Activated naive CD8-positive, alpha-beta T cell treated with anti-CD3 and anti-CD28 coated beads, Interleukin-2, amount 10 ng/mL, durations not matched to agents 7 days and 5 days (primary cell): ENCODE measurements around the gene PRICKLE2. TPM values are rescaled to one million over a fixed set of nuclear protein-coding genes. Genes with fewer than 3 reads are reported as not detected.

Source experiments
- ATAC-seq: fragments of 150-1000 bp; cut with Tn5 transposase; one replicate; pipeline ENCODE4 v1.10.0; 2021; ENCODE audit warnings: low read depth, moderate library complexity
- POLR2A ChIA-PET: fragments of 350-600 bp; sonication (Branson Sonifier 250); formaldehyde crosslinking; loops from one replicate; lab custom pipeline; 2021; ENCODE audit warnings: antibody characterized with exemption; lab: Charles Lee
- DNase-seq: peaks from one replicate; pipeline ENCODE4 v3.0.0; 2021
- H3K27ac Mint-ChIP-seq: one replicate; pipeline ENCODE4 v1.8.0; 2022; ENCODE audit warnings: mild to moderate bottlenecking, mixed read lengths
- H3K27me3 Mint-ChIP-seq: one replicate; pipeline ENCODE4 v1.8.0; 2022; ENCODE audit warnings: mild to moderate bottlenecking, moderate library complexity, mixed read lengths
- H3K36me3 Mint-ChIP-seq: one replicate; pipeline ENCODE4 v1.8.0; 2021; ENCODE audit warnings: mild to moderate bottlenecking, mixed read lengths
- H3K4me1 Mint-ChIP-seq: one replicate; pipeline ENCODE4 v1.8.0; 2021; ENCODE audit warnings: mixed read lengths
- H3K4me3 Mint-ChIP-seq: one replicate; pipeline ENCODE4 v1.8.0; 2022; ENCODE audit warnings: mild to moderate bottlenecking, moderate library complexity, mixed read lengths
- H3K9me3 Mint-ChIP-seq: one replicate; pipeline ENCODE4 v1.8.0; 2021; ENCODE audit warnings: mixed read lengths
- total RNA-seq, 2 experiments: library from RNA; stranded (reverse); gene quantifications; one replicate each; pipeline ENCODE4 v1.2.3, GENCODE V29; 2021

PRICKLE2 gene
- total RNA-seq, 2 experiments from 2014 or later = not detected

DNA sequence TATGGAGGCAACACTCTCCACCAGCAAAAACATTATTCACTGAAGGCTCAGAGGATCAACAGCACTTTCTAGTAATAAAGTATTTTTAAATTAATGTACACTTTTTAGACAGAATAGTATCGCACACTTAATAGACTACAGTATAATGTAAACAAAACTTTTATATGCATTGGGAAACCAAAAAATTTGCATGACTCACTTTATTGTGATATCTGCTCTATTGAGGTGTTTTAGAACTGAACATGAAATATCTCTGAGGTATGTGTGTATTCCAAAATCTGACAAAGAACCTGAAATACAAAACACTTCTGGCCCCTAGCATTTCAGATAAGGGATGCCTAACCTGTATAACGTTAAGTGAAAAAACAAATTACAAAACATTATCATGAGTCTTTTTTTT lies 99.7 kb downstream of the PRICKLE2 start:
- ATAC-seq (no peak), DNase-seq (no peak)
- Mint-ChIP-seq H3K36me3 (no peaks in the 10 kb centered on the region), H3K4me1 (no peaks in the 10 kb centered on the region), H3K9me3 (no peaks in the 10 kb centered on the region), H3K27me3 (peaks cover 6% of the 10 kb centered on the region), H3K27ac (no peak overlapping the region), H3K4me3 (no peak overlapping the region)
- POLR2A ChIA-PET = no interaction called here

GRCh38 chr3:64123931-64124330 lies 101.3 kb downstream of the PRICKLE2 start:
- Mint-ChIP-seq H3K4me1 (no peaks in the 10 kb centered on the region), H3K4me3 (no peak overlapping the region), H3K36me3 (no peaks in the 10 kb centered on the region), H3K27ac (no peak overlapping the region), H3K27me3 (peaks cover 6% of the 10 kb centered on the region), H3K9me3 (no peaks in the 10 kb centered on the region)
- POLR2A ChIA-PET = no interaction called here
- ATAC-seq (no peak), DNase-seq (no peak)

GRCh38 chr3:64122476-64122875 lies 102.8 kb downstream of the PRICKLE2 start:
- Mint-ChIP-seq H3K4me1 (no peaks in the 10 kb centered on the region), H3K36me3 (no peaks in the 10 kb centered on the region), H3K27ac (no peak overlapping the region), H3K9me3 (no peaks in the 10 kb centered on the region), H3K27me3 (peaks cover 7% of the 10 kb centered on the region), H3K4me3 (no peak overlapping the region)
- POLR2A ChIA-PET = no interaction called here
- ATAC-seq = no peak
- DNase-seq = no peak

- Mint-ChIP-seq H3K9me3 (no peaks in the 10 kb centered on the region), H3K4me3 (no peak overlapping the region), H3K27me3 (peaks cover 7% of the 10 kb centered on the region), H3K4me1 (no peaks in the 10 kb centered on the region), H3K36me3 (no peaks in the 10 kb centered on the region), H3K27ac (no peak overlapping the region)
- DNase-seq (no peak), ATAC-seq (no peak)
- POLR2A ChIA-PET = no interaction called here
Measured at GRCh38 chr3:64121750-64122311, 103.4 kb downstream of the PRICKLE2 start.

GRCh38 chr3:64120876-64121275 lies 104.4 kb downstream of the PRICKLE2 start:
- Mint-ChIP-seq H3K9me3 (no peaks in the 10 kb centered on the region), H3K27ac (no peak overlapping the region), H3K4me3 (no peak overlapping the region), H3K36me3 (no peaks in the 10 kb centered on the region), H3K4me1 (no peaks in the 10 kb centered on the region), H3K27me3 (peaks cover 10% of the 10 kb centered on the region)
- POLR2A ChIA-PET = no interaction called here
- no peak for DNase-seq
- ATAC-seq = no peak

DNA sequence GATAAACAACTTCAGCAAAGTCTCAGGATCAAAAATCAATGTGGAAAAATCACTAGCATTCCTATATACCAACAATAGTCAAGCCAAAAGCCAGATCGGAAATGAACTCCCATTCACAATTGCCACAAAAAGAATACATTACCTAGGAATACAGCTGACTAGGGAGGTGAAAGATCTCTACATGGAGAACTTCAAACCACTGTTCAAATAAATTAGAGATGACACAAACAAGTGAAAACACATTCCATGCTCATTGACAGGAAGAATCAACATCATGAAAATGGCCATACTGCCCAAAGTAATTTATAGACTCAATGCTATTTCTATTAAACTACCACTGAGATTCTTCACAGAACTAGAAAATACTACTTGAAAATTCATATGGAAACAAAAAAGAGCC lies 107.8 kb downstream of the PRICKLE2 start:
- H3K36me3 Mint-ChIP-seq = no peaks in the 10 kb centered on the region
- H3K4me3 Mint-ChIP-seq = no peak overlapping the region
- H3K9me3 Mint-ChIP-seq = no peaks in the 10 kb centered on the region
- ATAC-seq (no peak), DNase-seq (no peak)
- H3K27ac Mint-ChIP-seq = no peak overlapping the region
- H3K27me3 Mint-ChIP-seq = peaks cover 12% of the 10 kb centered on the region
- no peaks in the 10 kb centered on the region for H3K4me1 Mint-ChIP-seq
- POLR2A ChIA-PET = no interaction called here

DNA sequence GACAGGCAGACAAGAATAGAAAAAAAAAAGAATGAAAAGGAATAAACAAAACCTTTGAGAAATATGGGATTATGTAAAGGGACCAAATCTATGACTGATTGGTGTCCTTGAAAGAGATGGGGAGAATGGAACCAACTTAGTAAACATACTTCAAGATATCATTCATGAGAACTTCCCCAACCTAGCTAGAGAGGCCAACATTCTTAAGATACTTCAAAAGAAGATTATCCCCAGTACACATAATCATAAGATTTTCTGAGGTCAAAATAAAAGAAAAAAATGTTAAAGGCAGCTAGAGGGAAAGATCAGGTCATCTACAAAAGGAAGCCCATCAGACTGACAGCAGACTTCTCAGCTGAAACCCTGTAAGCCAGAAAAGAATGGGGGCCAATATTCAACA lies 110.6 kb downstream of the PRICKLE2 start:
- H3K27me3 Mint-ChIP-seq = peaks cover 8% of the 10 kb centered on the region
- ATAC-seq = no peak
- POLR2A ChIA-PET = no interaction called here
- DNase-seq = no peak
- H3K9me3 Mint-ChIP-seq = no peaks in the 10 kb centered on the region
- no peaks in the 10 kb centered on the region for H3K4me1 Mint-ChIP-seq
- no peak overlapping the region for H3K27ac Mint-ChIP-seq
- H3K4me3 Mint-ChIP-seq = no peak overlapping the region
- no peaks in the 10 kb centered on the region for H3K36me3 Mint-ChIP-seq

- DNase-seq (no peak), ATAC-seq (no peak)
- H3K36me3 Mint-ChIP-seq = no peaks in the 10 kb centered on the region
- no peak overlapping the region for H3K4me3 Mint-ChIP-seq
- H3K9me3 Mint-ChIP-seq = no peaks in the 10 kb centered on the region
- no peak overlapping the region for H3K27ac Mint-ChIP-seq
- H3K27me3 Mint-ChIP-seq = peaks cover 5% of the 10 kb centered on the region
- POLR2A ChIA-PET = no interaction called here
- H3K4me1 Mint-ChIP-seq = no peaks in the 10 kb centered on the region
Measured at GRCh38 chr3:64111872-64112271, 113.4 kb downstream of the PRICKLE2 start.

- Mint-ChIP-seq H3K36me3 (no peaks in the 10 kb centered on the region), H3K27ac (no peak overlapping the region), H3K27me3 (peaks cover 2% of the 10 kb centered on the region), H3K4me1 (no peaks in the 10 kb centered on the region), H3K9me3 (no peaks in the 10 kb centered on the region), H3K4me3 (no peak overlapping the region)
- POLR2A ChIA-PET = no interaction called here
- no peak for ATAC-seq
- DNase-seq = no peak
Measured at GRCh38 chr3:64111083-64111482, 114.2 kb downstream of the PRICKLE2 start.

DNA sequence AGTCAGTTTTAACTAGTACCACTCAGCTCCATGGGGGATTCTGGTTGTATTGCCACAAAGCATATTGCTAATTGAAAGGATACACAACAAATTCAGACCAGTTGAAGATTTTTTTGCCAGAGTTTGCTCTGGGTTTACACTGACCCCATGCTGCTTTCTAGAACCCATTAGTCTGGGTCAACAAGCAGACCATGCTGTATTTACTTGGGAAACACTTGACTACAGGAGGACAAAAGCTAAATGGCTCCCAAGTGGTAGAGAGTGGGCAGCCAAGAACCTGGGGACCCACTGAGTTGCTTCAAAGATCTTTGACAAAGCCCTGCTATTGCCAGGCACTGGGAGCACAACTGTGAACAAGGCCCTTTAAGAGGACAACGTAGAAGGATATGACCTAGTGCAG lies 115.2 kb downstream of the PRICKLE2 start:
- Mint-ChIP-seq H3K27me3 (peaks cover 3% of the 10 kb centered on the region), H3K36me3 (no peaks in the 10 kb centered on the region), H3K9me3 (no peaks in the 10 kb centered on the region), H3K4me3 (no peak overlapping the region), H3K4me1 (no peaks in the 10 kb centered on the region), H3K27ac (no peak overlapping the region)
- no peak for DNase-seq
- ATAC-seq = no peak
- POLR2A ChIA-PET = no interaction called here

- H3K9me3 Mint-ChIP-seq = no peaks in the 10 kb centered on the region
- no peaks in the 10 kb centered on the region for H3K36me3 Mint-ChIP-seq
- peaks cover 3% of the 10 kb centered on the region for H3K27me3 Mint-ChIP-seq
- H3K27ac Mint-ChIP-seq = no peak overlapping the region
- H3K4me3 Mint-ChIP-seq = no peak overlapping the region
- DNase-seq (no peak), ATAC-seq (no peak)
- H3K4me1 Mint-ChIP-seq = no peaks in the 10 kb centered on the region
- POLR2A ChIA-PET = no interaction called here
Measured at GRCh38 chr3:64109438-64109837, 115.8 kb downstream of the PRICKLE2 start.

DNA sequence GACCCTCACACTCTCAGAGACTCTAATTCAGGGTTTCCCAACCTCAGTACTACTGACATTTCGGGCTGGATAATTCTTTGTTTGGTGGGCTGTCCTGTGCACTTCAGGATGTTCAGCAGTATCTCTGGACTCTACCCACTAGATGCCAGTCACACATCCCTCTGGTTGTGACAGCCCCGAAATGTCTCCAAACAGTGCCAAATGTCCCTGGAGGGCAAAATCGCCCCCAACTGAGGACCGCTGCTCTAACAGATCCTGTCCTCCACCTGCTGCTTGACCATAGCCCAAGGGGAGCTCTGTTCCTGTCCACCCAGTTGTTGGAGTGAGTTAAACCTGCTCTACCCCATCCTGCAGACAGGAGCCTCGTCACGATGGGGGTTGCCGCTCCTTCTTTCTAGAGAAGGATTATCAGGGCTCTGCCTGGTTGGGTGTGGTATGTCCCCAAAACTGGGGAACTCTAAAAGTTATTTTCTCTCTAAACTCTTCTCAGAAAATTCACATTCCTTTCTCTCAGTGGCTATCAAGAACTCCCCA lies 116.4 kb downstream of the PRICKLE2 start:
- ATAC-seq = no peak
- no peaks in the 10 kb centered on the region for H3K9me3 Mint-ChIP-seq
- H3K36me3 Mint-ChIP-seq = no peaks in the 10 kb centered on the region
- DNase-seq = no peak
- H3K4me3 Mint-ChIP-seq = no peak overlapping the region
- no peak overlapping the region for H3K27ac Mint-ChIP-seq
- H3K4me1 Mint-ChIP-seq = no peaks in the 10 kb centered on the region
- POLR2A ChIA-PET = no interaction called here
- peaks cover 3% of the 10 kb centered on the region for H3K27me3 Mint-ChIP-seq

DNA sequence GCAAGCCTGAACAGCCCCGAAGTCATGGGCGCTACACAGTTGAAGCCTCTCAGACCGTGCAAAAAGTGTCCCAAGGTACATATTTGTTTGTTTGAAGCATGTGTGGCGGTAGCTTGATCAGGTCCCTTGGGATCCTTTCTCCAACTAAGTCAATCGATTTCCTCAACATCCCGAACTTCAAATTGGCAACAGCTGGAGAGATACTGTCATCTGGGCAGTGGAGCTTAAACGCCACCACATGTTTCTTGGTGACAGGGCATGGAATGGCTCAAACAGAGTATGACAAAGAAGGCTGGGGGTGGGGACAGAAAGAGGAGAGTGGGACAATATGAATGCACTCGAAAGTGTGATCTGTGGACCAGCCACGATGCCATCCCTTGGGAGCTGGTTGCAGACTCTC lies 117.0 kb downstream of the PRICKLE2 start:
- no peaks in the 10 kb centered on the region for H3K36me3 Mint-ChIP-seq
- H3K27me3 Mint-ChIP-seq = peaks cover 3% of the 10 kb centered on the region
- no peak overlapping the region for H3K27ac Mint-ChIP-seq
- H3K4me1 Mint-ChIP-seq = no peaks in the 10 kb centered on the region
- ATAC-seq (no peak), DNase-seq (no peak)
- no peak overlapping the region for H3K4me3 Mint-ChIP-seq
- H3K9me3 Mint-ChIP-seq = no peaks in the 10 kb centered on the region
- POLR2A ChIA-PET = no interaction called here

DNA sequence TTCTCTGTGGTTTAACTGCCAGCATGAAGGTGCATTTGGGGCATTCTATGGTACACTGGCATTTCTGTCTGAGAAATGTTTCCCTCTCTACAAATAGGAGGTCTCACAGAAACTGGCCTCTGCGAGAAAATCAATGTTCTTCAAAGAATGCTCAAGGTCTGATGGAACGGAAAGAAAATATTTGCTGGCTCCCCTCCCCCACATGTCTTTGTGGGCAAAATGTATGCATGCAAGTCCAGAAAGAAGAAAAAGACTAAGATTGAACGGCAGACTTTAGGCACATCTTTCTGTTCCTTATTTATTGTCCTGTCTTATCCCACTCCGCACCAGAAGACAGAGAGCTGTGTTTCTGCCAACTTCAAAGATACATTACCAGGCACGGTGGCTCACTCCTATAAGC lies 118.1 kb downstream of the PRICKLE2 start:
- Mint-ChIP-seq H3K4me3 (no peak overlapping the region), H3K27ac (no peak overlapping the region), H3K9me3 (no peaks in the 10 kb centered on the region), H3K4me1 (no peaks in the 10 kb centered on the region), H3K27me3 (peaks cover 3% of the 10 kb centered on the region), H3K36me3 (no peaks in the 10 kb centered on the region)
- POLR2A ChIA-PET = no interaction called here
- DNase-seq = no peak
- no peak for ATAC-seq

- POLR2A ChIA-PET = no interaction called here
- no peak for DNase-seq
- Mint-ChIP-seq H3K4me1 (no peaks in the 10 kb centered on the region), H3K4me3 (no peak overlapping the region), H3K9me3 (no peaks in the 10 kb centered on the region), H3K27ac (no peak overlapping the region), H3K27me3 (peaks cover 5% of the 10 kb centered on the region), H3K36me3 (no peaks in the 10 kb centered on the region)
- no peak for ATAC-seq
Measured at GRCh38 chr3:64105816-64106215, 119.5 kb downstream of the PRICKLE2 start.
